BJ (cell line): ENCODE measurements around the gene ACAD8. TPM values are rescaled to one million over a fixed set of nuclear protein-coding genes. Genes with fewer than 3 reads are reported as not detected.

Experiments
- CTCF ChIA-PET: fragments of 350-600 bp; formaldehyde crosslinking; extraction: SDS; loops from one replicate; lab custom pipeline; 2021; ENCODE audit warnings: antibody characterized with exemption, inconsistent platforms; lab: Yijun Ruan, JAX
- POLR2A ChIA-PET: fragments of 300-600 bp; sonication (Branson Sonifier 250); formaldehyde crosslinking; extraction: SDS; loops from one replicate; lab custom pipeline; 2021; ENCODE audit warnings: antibody characterized with exemption; lab: Charles Lee
- DNase-seq: peaks from one replicate; pipeline ENCODE4 v3.0.0-alpha.2; 2011; ENCODE audit warnings: low read depth
- H3K27me3 ChIP-seq: 2 replicates; pipeline ENCODE4 v1.6.0; 2011; ENCODE audit warnings: low read length; ENCODE audit not compliant: control insufficient read depth, insufficient read depth
- H3K36me3 ChIP-seq: 2 replicates; pipeline ENCODE4 v1.5.1; 2011; ENCODE audit warnings: low read length; ENCODE audit not compliant: control insufficient read depth, insufficient read depth
- H3K4me3 ChIP-seq: 2 replicates; pipeline ENCODE4 v1.5.1; 2011; ENCODE audit warnings: low read depth, mild to moderate bottlenecking, control low read depth, low read length
- CTCF ChIP-seq: IDR thresholded peaks from 2 replicates; pipeline ENCODE4 v1.5.1; 2011; ENCODE audit warnings: low read depth, mild to moderate bottlenecking, control low read depth, inconsistent platforms, low read length, moderate library complexity; ENCODE audit not compliant: insufficient read depth
- polyA plus RNA-seq: library from polyadenylated mRNA; depleted of rRNA; stranded (reverse); fragments of >200 nt; gene quantifications from 2 replicates; pipeline ENCODE4 v1.2.3, GENCODE V29; 2011

ACAD8 gene
- polyA plus RNA-seq, 1 experiment, result 19.4 TPM

- ChIA-PET POLR2A (no interaction called here), CTCF (no interaction called here)
- peaks cover 15% of the 10 kb centered on the region for H3K36me3 ChIP-seq
Measured at GRCh38 chr11:134258577-134258976, 5.2 kb downstream of the ACAD8 start.

DNA sequence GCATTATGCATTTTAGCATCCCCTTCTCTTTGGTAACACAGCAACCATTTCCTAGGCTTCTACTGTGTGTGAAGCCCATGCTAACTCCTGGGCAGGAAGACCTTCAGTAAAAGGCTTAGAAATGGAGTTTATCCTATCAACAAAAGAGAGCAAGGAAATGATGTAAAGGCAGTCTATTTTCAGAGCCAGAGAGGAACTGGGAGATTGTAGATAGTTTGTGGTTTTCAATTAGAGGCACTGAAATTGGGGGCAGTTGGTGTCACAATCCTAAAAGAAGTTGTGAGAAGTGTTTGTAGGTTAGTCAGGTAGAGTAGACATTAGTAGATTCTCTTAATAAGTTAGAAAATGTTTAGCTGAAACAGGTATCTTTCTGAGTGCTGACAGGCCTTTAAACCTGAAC lies 7.1 kb downstream of the ACAD8 start:
- CTCF ChIA-PET, result interaction anchor here (1.4 to 1.9 kb wide), 2 partner anchors 11 to 13 kb away, joined by 3 to 9 read pairs; no protein-coding TSS in a partner anchor
- POLR2A ChIA-PET, result no interaction called here
- no peak for TF ChIP-seq CTCF
- no peaks in the 10 kb centered on the region for H3K27me3 ChIP-seq
- no peak for DNase-seq
- H3K4me3 ChIP-seq, result no peak overlapping the region
- H3K36me3 ChIP-seq, result peaks cover 15% of the 10 kb centered on the region

More at GRCh38 chr11:134258577-134258976, 5.2 kb downstream of the ACAD8 start:
- DNase-seq, result no peak
- no peak for TF ChIP-seq CTCF
- H3K4me3 ChIP-seq, result no peak overlapping the region
- no peaks in the 10 kb centered on the region for H3K27me3 ChIP-seq

- no peak overlapping the region for H3K4me3 ChIP-seq
- ChIA-PET POLR2A (no interaction called here), CTCF (interaction anchor here (1.1 to 2.2 kb wide), 6 partner anchors 10 to 22 kb away, joined by 3 to 9 read pairs (median 4); partner anchors contain the start of gene GLB1L3)
- TF ChIP-seq CTCF, result no peak
- DNase-seq, result no peak
- H3K36me3 ChIP-seq, result peaks cover 15% of the 10 kb centered on the region
- H3K27me3 ChIP-seq, result no peaks in the 10 kb centered on the region
Measured at GRCh38 chr11:134260983-134261382, 7.6 kb downstream of the ACAD8 start.

GRCh38 chr11:134261626-134262488 lies 8.5 kb downstream of the ACAD8 start:
- Histone ChIP-seq H3K4me3 (no peak overlapping the region), H3K27me3 (no peaks in the 10 kb centered on the region), H3K36me3 (peaks cover 15% of the 10 kb centered on the region)
- peak; percentile 60 for TF ChIP-seq CTCF
- ChIA-PET POLR2A (no interaction called here), CTCF (interaction anchor here (0.8 to 2.2 kb wide), 8 partner anchors 8 to 323 kb away, joined by 3 to 9 read pairs (median 4); partner anchors contain the start of genes ACAD8, GLB1L3 and THYN1)
- no peak for DNase-seq
